Adrenal gland (tissue), 12 donors: ENCODE results near the gene SMIM43. TPM values are rescaled to one million over a fixed set of nuclear protein-coding genes. Genes with fewer than 3 reads are reported as not detected.

Source experiments
- DNase-seq, 7 donors: peaks; one replicate each; pipeline ENCODE4 v3.0.0-alpha.2; 2019 to 2020
- H3K27ac ChIP-seq, 5 donors: fragments of 200-600 bp; sonication (generic) in 4 of 5; 1 replicate in 3 of 5; 2 replicates in 2 of 5; pipeline versions ENCODE4 v1.5.1 to v1.8.0; 2016 to 2020; ENCODE audit warnings: mild to moderate bottlenecking in 1 of 5
- H3K27me3 ChIP-seq: fragments of 200-600 bp; 2 replicates; pipeline ENCODE4 v1.8.0; 2021
- H3K36me3 ChIP-seq, 2 donors: fragments of 200-600 bp; replicated peaks in 1 of 2; 1 replicate in 1 of 2; 2 replicates in 1 of 2; pipeline versions ENCODE4 v1.5.1 to v1.8.0; 2018 to 2022
- H3K4me1 ChIP-seq, 2 donors: fragments of 200-600 bp; replicated peaks in 1 of 2; 1 replicate in 1 of 2; 2 replicates in 1 of 2; pipeline versions ENCODE4 v1.5.1 to v1.8.0; 2018 to 2021
- H3K4me3 ChIP-seq, 4 donors: fragments of 200-600 bp; sonication (generic) in 3 of 4; one replicate each; pipeline ENCODE4 v1.5.1; 2016 to 2018
- H3K9me3 ChIP-seq, 3 donors: fragments of 200-600 bp; sonication (generic) in 1 of 3; replicated peaks in 1 of 3; 1 replicate in 2 of 3; 2 replicates in 1 of 3; pipeline versions ENCODE4 v1.5.1 to v1.8.0; 2016 to 2021
- POLR2A ChIP-seq, 2 donors: fragments of 450-650 bp; IDR thresholded peaks; one replicate each; pipeline ENCODE4 v1.6.1; 2017; ENCODE audit warnings: antibody characterized with exemption in 2 of 2, mild to moderate bottlenecking in 2 of 2, moderate library complexity in 1 of 2
- WGBS, 4 donors: extraction: QIAGEN DNeasy Blood & Tissue Kit in 2 of 4; methylation state at CpG; one replicate each; pipeline versions ENCODE4 v1.1.5 to v1.1.7; 2013 to 2017; 5-methylcytosine and 5-hydroxymethylcytosine counted together
- intact Hi-C, 2 donors: fragments of 100-400 bp; cut with DNase I; formaldehyde crosslinking; loops; one replicate each; pipeline versions ENCODE4 v1.14.1 to v1.15.0; 2022 to 2023
- polyA plus RNA-seq, 3 donors: library from polyadenylated mRNA; stranded (reverse); fragments of 200-250 nt in 2 of 3; fragments of 350-450 nt in 1 of 3; fragmentation: Illumina TruSeq in 1 of 3; extraction: RNeasy Lipid Tissue Mini Kit (QIAGEN cat#74804) in 1 of 3; gene quantifications; one replicate each; pipeline ENCODE4 v1.2.3, GENCODE V29; 2013 to 2014
- total RNA-seq, 9 donors: library from RNA; depleted of rRNA in 4 of 9; stranded (reverse); fragments of >200 nt in 4 of 9; fragments of 120-200 nt in 1 of 9; fragmentation: NEBNext Ultra II Directional in 1 of 9; extraction: Animal tissue kit (Norgen Biotek cat#: 25700) in 1 of 9; gene quantifications; one replicate each; pipeline versions ENCODE4 v1.1.0 to v1.2.4, GENCODE V29; 2013 to 2023
- TF ChIP-seq, protein P1 (sequence below), 6 experiments: fragments of 450-650 bp in 4 of 6; fragments of 200-600 bp in 2 of 6; sonication (generic) in 1 of 6; IDR thresholded peaks; 1 replicate in 5 of 6; 2 replicates in 1 of 6; pipeline versions ENCODE4 v1.5.1 to v1.8.0; 2016 to 2021; ENCODE audit warnings: antibody characterized with exemption in 6 of 6, mild to moderate bottlenecking in 2 of 6, moderate library complexity in 1 of 6
- donor health status: healthy with polysubstance abuse.
- donor health status: Bipolar disorder and iron deficiency.
- donor health status: DM: yes; HTN: yes; CAD: no.
- donor health status: DM: no; HTN: no; CAD: no.
- donor health status: DM: no; HTN: no; CAD: no.
- donor health status: DM: yes; HTN: yes; CAD: no.

Gene SMIM43
- total and polyA plus RNA-seq, 12 donors = 0.14 to 0.20 (median 0.16) TPM; not detected in 9

DNA sequence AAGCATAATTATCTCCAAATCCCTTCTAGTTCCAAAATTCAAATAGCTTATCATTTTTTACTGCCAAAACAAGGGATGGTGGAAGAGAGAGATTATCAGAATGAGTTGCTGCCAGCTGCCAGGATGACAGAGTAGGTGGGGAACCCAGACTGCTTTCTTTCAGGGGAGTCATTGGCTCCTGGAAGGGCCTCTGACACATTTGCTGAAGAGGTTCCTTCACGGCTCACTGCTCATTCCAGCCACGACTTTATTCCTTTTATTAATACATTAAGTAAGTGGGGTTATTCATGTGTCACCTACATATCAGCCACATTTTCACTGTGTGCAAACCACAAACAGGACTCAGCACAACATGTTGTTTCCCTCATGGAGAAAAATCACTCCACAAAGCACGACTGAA lies 12.7 kb upstream of the SMIM43 start:
- TF ChIP-seq, protein P1, sequence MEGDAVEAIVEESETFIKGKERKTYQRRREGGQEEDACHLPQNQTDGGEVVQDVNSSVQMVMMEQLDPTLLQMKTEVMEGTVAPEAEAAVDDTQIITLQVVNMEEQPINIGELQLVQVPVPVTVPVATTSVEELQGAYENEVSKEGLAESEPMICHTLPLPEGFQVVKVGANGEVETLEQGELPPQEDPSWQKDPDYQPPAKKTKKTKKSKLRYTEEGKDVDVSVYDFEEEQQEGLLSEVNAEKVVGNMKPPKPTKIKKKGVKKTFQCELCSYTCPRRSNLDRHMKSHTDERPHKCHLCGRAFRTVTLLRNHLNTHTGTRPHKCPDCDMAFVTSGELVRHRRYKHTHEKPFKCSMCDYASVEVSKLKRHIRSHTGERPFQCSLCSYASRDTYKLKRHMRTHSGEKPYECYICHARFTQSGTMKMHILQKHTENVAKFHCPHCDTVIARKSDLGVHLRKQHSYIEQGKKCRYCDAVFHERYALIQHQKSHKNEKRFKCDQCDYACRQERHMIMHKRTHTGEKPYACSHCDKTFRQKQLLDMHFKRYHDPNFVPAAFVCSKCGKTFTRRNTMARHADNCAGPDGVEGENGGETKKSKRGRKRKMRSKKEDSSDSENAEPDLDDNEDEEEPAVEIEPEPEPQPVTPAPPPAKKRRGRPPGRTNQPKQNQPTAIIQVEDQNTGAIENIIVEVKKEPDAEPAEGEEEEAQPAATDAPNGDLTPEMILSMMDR (IDR thresholded peaks at IDR 0.05) = no peak
- TF ChIP-seq POLR2A (IDR thresholded peaks at IDR 0.05) = no peak
- intact Hi-C loops = no loop called here
- Histone ChIP-seq H3K9me3 (no peaks in the 10 kb centered on the region), H3K27me3 (peaks cover 10% of the 10 kb centered on the region), H3K4me3 (no peak overlapping the region), H3K4me1 (no peaks in the 10 kb centered on the region), H3K36me3 (no peaks in the 10 kb centered on the region), H3K27ac (no peak overlapping the region)
- no peak for DNase-seq
- WGBS, 4 donors = 35 to 43% (median 42%) methylated on average over 3 of the region's 3 CpGs

DNA sequence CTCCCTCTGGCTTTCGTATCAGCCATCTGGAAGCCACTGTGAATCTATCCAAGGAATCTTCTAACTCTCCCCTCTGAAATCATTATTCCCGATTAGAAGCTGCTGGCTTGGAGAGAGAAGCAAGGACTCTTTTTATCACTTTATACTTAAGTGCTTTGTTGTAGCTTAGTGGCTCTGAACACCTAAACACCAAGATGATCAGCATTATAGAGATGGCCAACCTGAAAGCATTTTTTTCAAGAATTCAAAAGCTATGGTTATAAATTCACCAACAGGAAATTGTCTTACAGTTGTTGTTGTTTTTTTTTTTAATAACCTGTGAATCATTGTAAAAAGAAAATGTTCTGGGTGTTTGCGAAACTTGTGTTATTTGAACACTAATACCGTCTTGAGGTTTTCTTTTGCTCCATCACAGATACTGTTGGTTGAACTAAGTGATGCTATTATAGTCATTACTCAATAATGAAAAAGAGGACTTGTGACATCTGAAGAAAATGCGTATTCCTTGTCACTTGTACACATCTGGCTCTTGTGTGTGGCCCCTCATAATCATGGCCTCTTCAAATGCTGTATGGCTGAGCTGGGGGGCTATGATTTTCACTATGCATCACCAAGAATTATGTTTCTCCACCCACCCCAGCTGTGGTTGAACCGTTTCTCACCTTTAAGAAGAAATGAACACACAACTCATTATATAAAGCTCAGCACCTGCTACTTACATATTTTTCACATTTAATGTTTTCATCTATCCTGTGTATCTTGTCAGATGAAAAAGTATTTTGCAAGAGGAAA lies 11.8 kb upstream of the SMIM43 start:
- H3K27ac ChIP-seq = no peak overlapping the region
- no peaks in the 10 kb centered on the region for H3K36me3 ChIP-seq
- no peaks in the 10 kb centered on the region for H3K4me1 ChIP-seq
- DNase-seq = no peak
- TF ChIP-seq, protein P1 (IDR thresholded peaks at IDR 0.05) = no peak
- TF ChIP-seq POLR2A (IDR thresholded peaks at IDR 0.05) = no peak
- WGBS, 4 donors = 74 to 79% (median 77%) methylated on average over 6 of the region's 6 CpGs
- intact Hi-C loops = no loop called here
- H3K9me3 ChIP-seq = no peaks in the 10 kb centered on the region
- peaks cover 10% of the 10 kb centered on the region for H3K27me3 ChIP-seq
- H3K4me3 ChIP-seq = no peak overlapping the region

DNA sequence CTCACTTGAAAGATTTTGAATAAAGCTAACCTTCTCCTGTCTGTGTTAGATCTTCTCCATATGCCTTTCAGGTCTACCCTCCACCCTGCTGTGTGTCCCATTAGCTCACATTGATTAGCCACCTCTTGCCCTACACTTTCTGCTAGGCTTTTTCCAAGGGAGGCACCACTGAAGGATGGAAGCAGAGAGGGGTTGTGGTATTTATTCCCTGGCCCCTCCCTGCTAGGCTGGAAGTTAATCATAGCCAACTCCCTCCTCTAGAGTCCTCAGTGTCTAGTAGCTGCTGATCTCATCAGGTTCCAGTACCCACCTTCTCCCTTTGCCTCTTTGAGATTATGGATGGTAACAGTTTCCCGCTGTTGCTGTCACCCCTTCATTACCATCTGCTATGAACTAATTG lies 8.9 kb upstream of the SMIM43 start:
- no peaks in the 10 kb centered on the region for H3K9me3 ChIP-seq
- 75 to 89% (median 87%) methylated on average over 1 of the region's 1 CpG for WGBS, 4 donors

DNA sequence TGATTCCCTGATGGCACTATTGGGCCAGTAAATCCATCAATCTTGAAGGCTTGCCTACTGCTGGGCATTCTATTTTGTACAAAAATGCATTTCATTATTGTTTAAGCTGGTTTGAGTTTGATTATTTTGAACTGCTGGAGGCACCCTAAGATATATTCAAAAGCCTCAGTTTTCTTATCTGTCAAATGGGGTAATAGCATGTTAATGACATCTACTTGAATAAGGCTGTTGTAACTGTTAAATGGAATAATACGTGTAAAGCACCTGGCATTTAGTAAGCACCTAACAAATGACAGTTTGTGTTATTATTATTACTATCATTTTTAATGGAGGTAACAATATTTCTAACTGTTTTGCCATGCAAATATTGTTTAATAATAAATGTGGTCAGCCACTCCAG lies 6.9 kb upstream of the SMIM43 start:
- no peak overlapping the region for H3K4me3 ChIP-seq
- no peak overlapping the region for H3K27ac ChIP-seq
- peaks cover 3% of the 10 kb centered on the region for H3K27me3 ChIP-seq
- H3K36me3 ChIP-seq = no peaks in the 10 kb centered on the region
- WGBS, 4 donors = 75 to 95% (median 81%) methylated on average over 1 of the region's 1 CpG
- no peaks in the 10 kb centered on the region for H3K9me3 ChIP-seq
- DNase-seq = no peak
- intact Hi-C loops = no loop called here
- no peak for TF ChIP-seq POLR2A (IDR thresholded peaks at IDR 0.05)
- TF ChIP-seq, protein P1 (IDR thresholded peaks at IDR 0.05) = no peak
- no peaks in the 10 kb centered on the region for H3K4me1 ChIP-seq

More for the DNA sequence above, 8.9 kb upstream of the SMIM43 start:
- no peaks in the 10 kb centered on the region for H3K27me3 ChIP-seq
- H3K27ac ChIP-seq = no peak overlapping the region
- intact Hi-C loops = no loop called here
- H3K4me1 ChIP-seq = no peaks in the 10 kb centered on the region
- DNase-seq = no peak
- TF ChIP-seq, protein P1 (IDR thresholded peaks at IDR 0.05) = no peak
- TF ChIP-seq POLR2A (IDR thresholded peaks at IDR 0.05) = no peak
- H3K4me3 ChIP-seq = no peak overlapping the region
- no peaks in the 10 kb centered on the region for H3K36me3 ChIP-seq
